ENCODE data around the gene CD180. TPM values are rescaled to one million over a fixed set of nuclear protein-coding genes. Genes with fewer than 3 reads are reported as not detected.

Gene CD180
- total and polyA plus RNA-seq, 9 of the 15 experiments (the other 6 are each of a cell fraction or from before 2014, with no cell fraction given), result 0.01 to 0.07 TPM; not detected in 7

DNA sequence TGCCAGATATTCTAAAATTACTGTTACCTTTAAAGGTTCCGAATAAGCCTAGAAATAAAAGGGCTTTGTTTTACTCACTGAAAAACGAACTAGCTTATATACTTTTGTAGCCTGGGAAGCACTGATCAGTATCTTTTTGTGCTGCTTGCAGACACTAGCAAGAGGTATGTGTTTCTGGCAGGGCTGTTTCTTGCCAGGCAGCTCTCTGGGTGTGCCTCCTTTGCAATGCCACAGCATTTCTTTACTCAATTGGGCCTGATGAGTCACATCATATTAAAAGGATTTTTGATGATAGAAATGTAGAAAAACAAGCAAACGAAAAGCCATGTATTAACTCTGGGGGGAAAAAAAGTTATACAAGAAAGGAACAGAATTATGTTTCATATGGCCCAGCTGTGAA is 35.6 kb downstream of the CD180 start (continued):
- TF ChIP-seq, protein P1, sequence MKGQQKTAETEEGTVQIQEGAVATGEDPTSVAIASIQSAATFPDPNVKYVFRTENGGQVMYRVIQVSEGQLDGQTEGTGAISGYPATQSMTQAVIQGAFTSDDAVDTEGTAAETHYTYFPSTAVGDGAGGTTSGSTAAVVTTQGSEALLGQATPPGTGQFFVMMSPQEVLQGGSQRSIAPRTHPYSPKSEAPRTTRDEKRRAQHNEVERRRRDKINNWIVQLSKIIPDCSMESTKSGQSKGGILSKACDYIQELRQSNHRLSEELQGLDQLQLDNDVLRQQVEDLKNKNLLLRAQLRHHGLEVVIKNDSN (CRISPR knock-in tag; IDR thresholded peaks at IDR 0.05), result no peak
- TF ChIP-seq NCOA4 (IDR thresholded peaks at IDR 0.05; ENCODE audit: partially characterized antibody), result no peak
- TF ChIP-seq, protein P2, sequence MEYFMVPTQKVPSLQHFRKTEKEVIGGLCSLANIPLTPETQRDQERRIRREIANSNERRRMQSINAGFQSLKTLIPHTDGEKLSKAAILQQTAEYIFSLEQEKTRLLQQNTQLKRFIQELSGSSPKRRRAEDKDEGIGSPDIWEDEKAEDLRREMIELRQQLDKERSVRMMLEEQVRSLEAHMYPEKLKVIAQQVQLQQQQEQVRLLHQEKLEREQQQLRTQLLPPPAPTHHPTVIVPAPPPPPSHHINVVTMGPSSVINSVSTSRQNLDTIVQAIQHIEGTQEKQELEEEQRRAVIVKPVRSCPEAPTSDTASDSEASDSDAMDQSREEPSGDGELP (CRISPR knock-in tag; IDR thresholded peaks at IDR 0.05; ENCODE audit: borderline replicate concordance), result no peak
- no peak for TF ChIP-seq ZC3H4 (CRISPR knock-in tag; IDR thresholded peaks at IDR 0.05; ENCODE audit: borderline replicate concordance)
- TF ChIP-seq CHD2 (IDR thresholded peaks at IDR 0.05; ENCODE audit: low read depth, low read length), result no peak

DNA sequence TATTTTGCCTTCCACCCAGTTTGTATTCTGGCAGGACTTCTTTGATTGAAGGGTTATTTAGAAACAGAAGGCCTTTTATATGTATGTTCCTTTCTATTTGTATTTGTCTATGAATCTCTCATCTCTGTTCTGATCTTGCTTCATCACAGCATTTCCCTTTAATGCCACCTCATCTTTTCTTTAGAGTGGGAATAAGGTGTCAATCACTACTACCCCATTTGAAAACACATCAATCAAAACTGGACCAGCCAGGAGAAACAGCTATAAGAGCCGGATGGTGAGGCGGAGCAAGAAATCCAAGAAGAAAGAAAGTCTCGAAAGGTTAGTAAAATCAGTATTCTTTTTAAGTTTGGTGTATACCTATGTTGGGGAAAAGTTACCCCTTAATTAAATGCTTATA is 36.3 kb downstream of the CD180 start:
- no peak overlapping the region for H3K4me3 ChIP-seq
- no peaks in the 10 kb centered on the region for H3K9me3 ChIP-seq (replicated peaks; ENCODE audit: control insufficient read depth, insufficient read depth, low read depth, low read length)
- intact Hi-C loops (cut with micrococcal nuclease), result no loop called here
- H3K79me2 ChIP-seq (ENCODE audit: control insufficient read depth, insufficient read depth, low read length), result no peaks in the 10 kb centered on the region
- ChIA-PET POLR2A (no interaction called here), CTCF (ENCODE audit: low intra/inter-chr PET ratio) (no interaction called here)
- no peak overlapping the region for H2AFZ ChIP-seq (ENCODE audit: low read depth, low read length)
- no TSS peak for BruUV-seq (replicated peaks)
- H3K4me2 ChIP-seq (ENCODE audit: insufficient read depth, low read length), result no peak overlapping the region
- H3K4me1 ChIP-seq (replicated peaks in 1 of 2; ENCODE audit: control insufficient read depth in 2 of 2, insufficient read depth in 2 of 2, low read length in 2 of 2), result no peaks in the 10 kb centered on the region; a peak in 1 of 5 replicates
- FAIRE-seq (no peak), DNase-seq (ENCODE audit: extremely low read depth in 1 of 4, low spot score in 3 of 4) (no peak), ATAC-seq (no peak)
- no peak overlapping the region for H3K9ac ChIP-seq (ENCODE audit: insufficient read depth in 1 of 2, low read depth in 2 of 2, low read length in 2 of 2)
- 85% methylated on average over 3 of the region's 3 CpGs for WGBS (ENCODE audit: insufficient coverage, low coverage, missing lambda C conversion rate)
- peaks cover 12% of the 10 kb centered on the region; the same call in 1 of the 3 replicates for H3K36me3 ChIP-seq (ENCODE audit: control insufficient read depth, insufficient read depth, low read length)
- no peaks in the 10 kb centered on the region for H3K9me1 ChIP-seq (ENCODE audit: control insufficient read depth, insufficient read depth, low read length)
- in situ Hi-C loops (cut with MboI), result no loop called here
- H3K27ac ChIP-seq (ENCODE audit: extremely low read depth, low read depth, low read length), result no peak overlapping the region
- H3K27me3 ChIP-seq (ENCODE audit: control insufficient read depth in 2 of 2, insufficient read depth in 2 of 2, low read length in 2 of 2), result no peaks in the 10 kb centered on the region
- H4K20me1 ChIP-seq (replicated peaks; ENCODE audit: control insufficient read depth, insufficient read depth, low read length), result no peaks in the 10 kb centered on the region
- TF ChIP-seq, protein P3, sequence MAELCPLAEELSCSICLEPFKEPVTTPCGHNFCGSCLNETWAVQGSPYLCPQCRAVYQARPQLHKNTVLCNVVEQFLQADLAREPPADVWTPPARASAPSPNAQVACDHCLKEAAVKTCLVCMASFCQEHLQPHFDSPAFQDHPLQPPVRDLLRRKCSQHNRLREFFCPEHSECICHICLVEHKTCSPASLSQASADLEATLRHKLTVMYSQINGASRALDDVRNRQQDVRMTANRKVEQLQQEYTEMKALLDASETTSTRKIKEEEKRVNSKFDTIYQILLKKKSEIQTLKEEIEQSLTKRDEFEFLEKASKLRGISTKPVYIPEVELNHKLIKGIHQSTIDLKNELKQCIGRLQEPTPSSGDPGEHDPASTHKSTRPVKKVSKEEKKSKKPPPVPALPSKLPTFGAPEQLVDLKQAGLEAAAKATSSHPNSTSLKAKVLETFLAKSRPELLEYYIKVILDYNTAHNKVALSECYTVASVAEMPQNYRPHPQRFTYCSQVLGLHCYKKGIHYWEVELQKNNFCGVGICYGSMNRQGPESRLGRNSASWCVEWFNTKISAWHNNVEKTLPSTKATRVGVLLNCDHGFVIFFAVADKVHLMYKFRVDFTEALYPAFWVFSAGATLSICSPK (IDR thresholded peaks at IDR 0.05; ENCODE audit: borderline replicate concordance), result no peak
- TF ChIP-seq SPI1 (IDR thresholded peaks at IDR 0.05; ENCODE audit: borderline replicate concordance, low read depth, low read length), result no peak
- TF ChIP-seq ZZZ3 (IDR thresholded peaks at IDR 0.05), result no peak
- no peak for TF ChIP-seq SMARCC2 (IDR thresholded peaks at IDR 0.05; ENCODE audit: low read depth)
- TF ChIP-seq, protein P4, sequence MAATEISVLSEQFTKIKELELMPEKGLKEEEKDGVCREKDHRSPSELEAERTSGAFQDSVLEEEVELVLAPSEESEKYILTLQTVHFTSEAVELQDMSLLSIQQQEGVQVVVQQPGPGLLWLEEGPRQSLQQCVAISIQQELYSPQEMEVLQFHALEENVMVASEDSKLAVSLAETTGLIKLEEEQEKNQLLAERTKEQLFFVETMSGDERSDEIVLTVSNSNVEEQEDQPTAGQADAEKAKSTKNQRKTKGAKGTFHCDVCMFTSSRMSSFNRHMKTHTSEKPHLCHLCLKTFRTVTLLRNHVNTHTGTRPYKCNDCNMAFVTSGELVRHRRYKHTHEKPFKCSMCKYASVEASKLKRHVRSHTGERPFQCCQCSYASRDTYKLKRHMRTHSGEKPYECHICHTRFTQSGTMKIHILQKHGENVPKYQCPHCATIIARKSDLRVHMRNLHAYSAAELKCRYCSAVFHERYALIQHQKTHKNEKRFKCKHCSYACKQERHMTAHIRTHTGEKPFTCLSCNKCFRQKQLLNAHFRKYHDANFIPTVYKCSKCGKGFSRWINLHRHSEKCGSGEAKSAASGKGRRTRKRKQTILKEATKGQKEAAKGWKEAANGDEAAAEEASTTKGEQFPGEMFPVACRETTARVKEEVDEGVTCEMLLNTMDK (IDR thresholded peaks at IDR 0.05; ENCODE audit: borderline replicate concordance, insufficient read depth, low read depth, low read length, poor library complexity, severe bottlenecking), result no peak
- TF ChIP-seq, protein P5, sequence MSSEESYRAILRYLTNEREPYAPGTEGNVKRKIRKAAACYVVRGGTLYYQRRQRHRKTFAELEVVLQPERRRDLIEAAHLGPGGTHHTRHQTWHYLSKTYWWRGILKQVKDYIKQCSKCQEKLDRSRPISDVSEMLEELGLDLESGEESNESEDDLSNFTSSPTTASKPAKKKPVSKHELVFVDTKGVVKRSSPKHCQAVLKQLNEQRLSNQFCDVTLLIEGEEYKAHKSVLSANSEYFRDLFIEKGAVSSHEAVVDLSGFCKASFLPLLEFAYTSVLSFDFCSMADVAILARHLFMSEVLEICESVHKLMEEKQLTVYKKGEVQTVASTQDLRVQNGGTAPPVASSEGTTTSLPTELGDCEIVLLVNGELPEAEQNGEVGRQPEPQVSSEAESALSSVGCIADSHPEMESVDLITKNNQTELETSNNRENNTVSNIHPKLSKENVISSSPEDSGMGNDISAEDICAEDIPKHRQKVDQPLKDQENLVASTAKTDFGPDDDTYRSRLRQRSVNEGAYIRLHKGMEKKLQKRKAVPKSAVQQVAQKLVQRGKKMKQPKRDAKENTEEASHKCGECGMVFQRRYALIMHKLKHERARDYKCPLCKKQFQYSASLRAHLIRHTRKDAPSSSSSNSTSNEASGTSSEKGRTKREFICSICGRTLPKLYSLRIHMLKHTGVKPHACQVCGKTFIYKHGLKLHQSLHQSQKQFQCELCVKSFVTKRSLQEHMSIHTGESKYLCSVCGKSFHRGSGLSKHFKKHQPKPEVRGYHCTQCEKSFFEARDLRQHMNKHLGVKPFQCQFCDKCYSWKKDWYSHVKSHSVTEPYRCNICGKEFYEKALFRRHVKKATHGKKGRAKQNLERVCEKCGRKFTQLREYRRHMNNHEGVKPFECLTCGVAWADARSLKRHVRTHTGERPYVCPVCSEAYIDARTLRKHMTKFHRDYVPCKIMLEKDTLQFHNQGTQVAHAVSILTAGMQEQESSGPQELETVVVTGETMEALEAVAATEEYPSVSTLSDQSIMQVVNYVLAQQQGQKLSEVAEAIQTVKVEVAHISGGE (CRISPR knock-in tag; IDR thresholded peaks at IDR 0.05), result no peak

Data from K562 (cell line).